ENCODE data around the gene STMND1.

STMND1 gene

GRCh38 chr6:17086469-17086868, 15.4 kb upstream of the STMND1 start:
- DNase-seq (ENCODE audit: low read depth), result no peak
- peak; percentile 74 for TF ChIP-seq CTCF (conservative IDR thresholded peaks at IDR 0.05; ENCODE audit: low read depth, low read length)
- H3K4me3 ChIP-seq (ENCODE audit: low read length), result no peak overlapping the region

- no peak for TF ChIP-seq CTCF (conservative IDR thresholded peaks at IDR 0.05; ENCODE audit: low read depth, low read length)
- no peak overlapping the region for H3K4me3 ChIP-seq (ENCODE audit: low read length)
- no peak for DNase-seq (ENCODE audit: low read depth)
Observed at GRCh38 chr6:17088091-17088611, 13.7 kb upstream of the STMND1 start.

- no peak overlapping the region for H3K4me3 ChIP-seq (ENCODE audit: low read length)
- TF ChIP-seq CTCF (conservative IDR thresholded peaks at IDR 0.05; ENCODE audit: low read depth, low read length), result peak; percentile 57
- DNase-seq (ENCODE audit: low read depth), result no peak
Observed at GRCh38 chr6:17091122-17091521, 10.7 kb upstream of the STMND1 start.

GRCh38 chr6:17093686-17094085, 8.2 kb upstream of the STMND1 start:
- TF ChIP-seq CTCF (conservative IDR thresholded peaks at IDR 0.05; ENCODE audit: low read depth, low read length), result peak; percentile 55
- no peak for DNase-seq (ENCODE audit: low read depth)
- no peak overlapping the region for H3K4me3 ChIP-seq (ENCODE audit: low read length)

GRCh38 chr6:17096096-17096495, 5.8 kb upstream of the STMND1 start:
- TF ChIP-seq CTCF (conservative IDR thresholded peaks at IDR 0.05; ENCODE audit: low read depth, low read length), result no peak
- no peak for DNase-seq (ENCODE audit: low read depth)
- no peak overlapping the region for H3K4me3 ChIP-seq (ENCODE audit: low read length)

- TF ChIP-seq CTCF (conservative IDR thresholded peaks at IDR 0.05; ENCODE audit: low read depth, low read length), result no peak
- no peak for DNase-seq (ENCODE audit: low read depth)
- H3K4me3 ChIP-seq (ENCODE audit: low read length), result no peak overlapping the region
Observed at GRCh38 chr6:17096652-17097051, 5.2 kb upstream of the STMND1 start.

- TF ChIP-seq CTCF (conservative IDR thresholded peaks at IDR 0.05; ENCODE audit: low read depth, low read length), result no peak
- no peak for DNase-seq (ENCODE audit: low read depth)
- H3K4me3 ChIP-seq (ENCODE audit: low read length), result no peak overlapping the region
Observed at GRCh38 chr6:17097982-17098381, 3.9 kb upstream of the STMND1 start.
